HG03439 (cell line): Measurements from ENCODE around the gene TLE4.

Experiments used
- ATAC-seq: cut with Tn5 transposase; IDR thresholded peaks from one replicate; pipeline ENCODE4 v1.9.1; 2021; ENCODE audit warnings: mild to moderate bottlenecking, moderate library complexity; ENCODE audit not compliant: unreplicated experiment

Gene TLE4

DNA sequence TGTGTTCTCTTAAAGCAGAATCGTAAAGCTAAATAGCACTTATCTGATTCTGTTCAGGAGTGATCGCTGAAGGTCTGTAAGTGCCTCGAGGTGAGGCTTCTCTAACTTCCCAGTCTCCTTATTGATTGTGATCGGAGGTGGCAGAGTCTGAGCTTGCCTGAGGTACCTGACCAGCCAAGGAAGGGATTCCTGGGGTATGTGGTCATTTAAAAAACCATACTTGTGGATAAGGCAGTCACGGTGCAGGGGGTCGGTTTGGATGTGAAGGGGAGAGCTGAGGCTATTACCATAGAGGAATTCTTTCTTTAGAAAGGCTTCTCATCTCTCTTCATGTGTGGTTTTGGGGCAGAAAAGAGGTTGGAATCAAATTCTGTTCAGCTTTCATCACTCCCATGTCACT, 193.7 kb downstream of the TLE4 start:
- no peak for ATAC-seq

DNA sequence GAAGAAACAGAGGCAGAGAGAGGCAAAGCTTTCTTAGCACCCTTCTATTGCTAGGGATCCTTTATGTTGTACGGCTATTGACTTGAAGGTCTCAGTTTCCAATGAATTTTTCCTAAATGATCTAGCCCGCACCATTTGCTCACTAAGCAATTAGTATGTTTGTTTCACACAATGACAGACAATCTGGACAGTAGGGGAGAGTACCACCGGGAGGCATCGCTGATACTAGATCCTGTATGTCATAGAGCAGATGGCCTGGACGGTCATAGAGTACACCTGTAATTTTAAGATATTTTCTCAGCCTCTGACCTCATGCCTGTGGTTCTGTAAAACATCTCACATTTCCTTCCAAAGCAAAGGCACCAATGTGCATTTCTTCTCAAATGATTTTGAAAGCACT, 194.3 kb downstream of the TLE4 start:
- ATAC-seq: no peak

DNA sequence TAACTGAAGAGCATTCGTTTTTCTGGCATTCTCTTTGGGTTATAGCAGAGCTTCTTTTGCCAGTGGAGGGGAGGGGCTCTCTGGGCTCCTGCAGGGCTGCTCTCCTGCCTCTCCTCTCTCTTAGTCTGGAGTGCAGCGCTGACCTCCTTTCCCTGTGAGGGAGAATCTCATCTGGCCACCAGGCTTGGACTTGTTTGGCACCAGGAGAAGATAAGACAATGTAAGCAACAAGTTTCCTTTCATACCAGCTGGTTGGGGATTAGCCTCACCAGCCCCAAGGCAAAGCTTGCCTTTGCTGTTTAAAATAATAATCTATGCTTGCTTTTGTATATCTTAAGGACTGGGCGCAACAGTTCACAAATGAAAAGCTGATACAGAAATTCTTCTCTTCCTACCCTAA, 196.4 kb downstream of the TLE4 start:
- ATAC-seq: no peak

DNA sequence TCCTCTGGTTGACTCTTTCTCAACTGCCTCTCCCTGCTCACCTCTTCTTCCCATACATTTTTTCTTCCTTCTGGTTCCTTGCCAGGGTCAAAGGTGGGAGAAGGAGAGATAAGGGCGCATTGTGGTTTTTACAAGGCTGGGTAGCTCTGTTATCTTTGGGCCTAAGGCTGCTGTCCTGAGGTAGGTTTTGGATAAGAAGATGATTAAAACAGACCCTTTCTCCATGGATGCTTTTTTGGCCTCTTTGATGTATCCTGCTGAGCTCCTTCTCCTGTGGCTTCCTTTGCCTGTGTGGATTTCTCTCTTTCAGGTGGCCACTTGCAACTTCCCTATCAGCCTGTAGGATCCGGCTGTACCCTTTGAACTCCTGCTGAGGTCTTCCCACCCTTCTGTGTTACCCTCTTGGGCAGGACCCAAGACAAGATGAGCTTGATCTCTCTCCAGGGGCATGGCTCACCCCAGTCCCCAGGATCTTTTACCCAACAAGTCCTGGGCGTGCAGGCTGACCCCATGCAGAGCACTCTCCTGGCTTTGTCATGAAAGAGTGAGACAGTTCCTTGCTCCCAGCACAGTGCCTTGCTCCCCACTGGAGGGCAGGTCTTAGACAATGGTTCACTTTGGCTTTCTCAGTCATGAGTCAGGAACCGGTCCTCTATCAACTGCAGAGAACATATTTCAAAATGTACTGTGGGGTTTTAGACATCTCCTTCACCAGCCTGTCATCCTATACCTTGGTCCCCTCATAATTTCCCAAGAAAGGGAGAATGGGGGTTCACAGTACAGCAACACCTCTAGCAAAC, 197.9 kb downstream of the TLE4 start:
- ATAC-seq: no peak

DNA sequence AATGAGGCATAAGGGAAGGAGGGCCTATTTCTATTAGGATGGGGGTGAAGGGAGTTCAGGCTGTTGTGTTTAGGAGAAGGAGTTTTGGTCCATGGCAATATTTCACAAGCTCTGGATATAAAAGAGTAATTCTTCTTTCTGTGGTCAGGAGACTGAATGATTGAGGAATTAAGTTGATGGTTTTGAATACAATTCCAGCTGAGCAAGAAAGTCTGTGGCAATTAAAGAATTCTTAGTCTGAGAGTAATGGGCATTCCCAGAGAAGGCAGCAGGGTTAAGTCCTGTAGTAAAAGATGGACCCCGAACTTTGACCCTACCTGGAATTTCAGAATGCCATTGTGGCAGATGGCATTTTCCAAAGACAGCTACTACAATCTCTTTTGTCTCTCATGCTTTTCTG, 202.6 kb downstream of the TLE4 start:
- ATAC-seq: no peak
